Measurements from ENCODE around the gene ANTKMT. TPM values are rescaled to one million over a fixed set of nuclear protein-coding genes. Genes with fewer than 3 reads are reported as not detected.

Gene ANTKMT
- polyA plus RNA-seq, 1 donor from 2014 or later, result 73.4 TPM

DNA sequence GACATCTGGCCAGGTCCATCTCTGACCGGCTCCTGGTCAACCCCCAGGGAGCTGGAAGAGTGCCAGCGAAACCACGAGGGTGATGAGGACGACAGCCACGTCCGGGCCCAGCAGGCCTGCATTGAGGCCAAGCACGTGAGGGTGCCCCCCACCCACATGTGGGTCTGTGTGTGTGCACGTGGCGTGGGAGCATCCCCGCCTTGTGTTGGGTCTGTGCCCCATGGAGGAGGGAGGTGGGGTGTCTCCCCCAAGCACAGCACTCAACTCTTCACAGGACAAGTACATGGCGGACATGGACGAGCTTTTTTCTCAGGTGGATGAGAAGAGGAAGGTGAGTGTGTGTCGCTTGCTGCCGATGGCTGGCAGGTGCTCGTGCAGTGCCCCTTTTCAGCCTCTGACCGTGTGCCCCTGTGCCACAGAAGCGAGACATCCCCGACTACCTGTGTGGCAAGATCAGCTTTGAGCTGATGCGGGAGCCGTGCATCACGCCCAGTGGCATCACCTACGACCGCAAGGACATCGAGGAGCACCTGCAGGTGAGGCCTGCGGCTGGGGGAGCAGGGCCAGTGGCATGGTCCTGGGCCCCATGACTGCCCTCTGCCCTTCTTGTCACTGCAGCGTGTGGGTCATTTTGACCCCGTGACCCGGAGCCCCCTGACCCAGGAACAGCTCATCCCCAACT is 39.1 kb upstream of the ANTKMT start:
- peaks cover 20% of the 10 kb centered on the region for H3K79me2 ChIP-seq (replicated peaks; ENCODE audit: insufficient read depth, low read length)
- peak overlapping the region; percentile 70 for H3K4me3 ChIP-seq (ENCODE audit: low read length)
- no peaks in the 10 kb centered on the region for H3K27me3 ChIP-seq (ENCODE audit: insufficient read depth, low read depth, low read length)
- no peaks in the 10 kb centered on the region for H3K36me3 ChIP-seq (ENCODE audit: insufficient read depth, low read length)
- no peaks in the 10 kb centered on the region for H3K9me2 ChIP-seq (ENCODE audit: insufficient read depth, low read length)
- TF ChIP-seq SMC3 (conservative IDR thresholded peaks at IDR 0.05; ENCODE audit: poor library complexity), result no peak
- no peak for TF ChIP-seq EZH2 (IDR thresholded peaks at IDR 0.05; ENCODE audit: borderline replicate concordance, insufficient read depth, low read length, poor library complexity, severe bottlenecking)
- TF ChIP-seq TAF1 (IDR thresholded peaks at IDR 0.05; ENCODE audit: low read depth), result no peak
- TF ChIP-seq CTCF (IDR thresholded peaks at IDR 0.05; ENCODE audit: poor library complexity, severe bottlenecking), result no peak
- TF ChIP-seq REST (IDR thresholded peaks at IDR 0.05; ENCODE audit: borderline replicate concordance), result no peak
- H3K27ac ChIP-seq (ENCODE audit: low read length), result no peak overlapping the region
- H4K20me1 ChIP-seq (ENCODE audit: insufficient read depth), result peaks cover 6% of the 10 kb centered on the region
- H3K4me2 ChIP-seq (ENCODE audit: low read length), result no peak overlapping the region
- no peak overlapping the region for H2AFZ ChIP-seq (ENCODE audit: low read depth, low read length)
- no peaks in the 10 kb centered on the region for H3F3A ChIP-seq (ENCODE audit: insufficient read depth, low read length, poor library complexity, severe bottlenecking)
- H3K9me3 ChIP-seq (ENCODE audit: low read length), result no peaks in the 10 kb centered on the region
- H3K9ac ChIP-seq (ENCODE audit: low read length), result no peak overlapping the region

DNA sequence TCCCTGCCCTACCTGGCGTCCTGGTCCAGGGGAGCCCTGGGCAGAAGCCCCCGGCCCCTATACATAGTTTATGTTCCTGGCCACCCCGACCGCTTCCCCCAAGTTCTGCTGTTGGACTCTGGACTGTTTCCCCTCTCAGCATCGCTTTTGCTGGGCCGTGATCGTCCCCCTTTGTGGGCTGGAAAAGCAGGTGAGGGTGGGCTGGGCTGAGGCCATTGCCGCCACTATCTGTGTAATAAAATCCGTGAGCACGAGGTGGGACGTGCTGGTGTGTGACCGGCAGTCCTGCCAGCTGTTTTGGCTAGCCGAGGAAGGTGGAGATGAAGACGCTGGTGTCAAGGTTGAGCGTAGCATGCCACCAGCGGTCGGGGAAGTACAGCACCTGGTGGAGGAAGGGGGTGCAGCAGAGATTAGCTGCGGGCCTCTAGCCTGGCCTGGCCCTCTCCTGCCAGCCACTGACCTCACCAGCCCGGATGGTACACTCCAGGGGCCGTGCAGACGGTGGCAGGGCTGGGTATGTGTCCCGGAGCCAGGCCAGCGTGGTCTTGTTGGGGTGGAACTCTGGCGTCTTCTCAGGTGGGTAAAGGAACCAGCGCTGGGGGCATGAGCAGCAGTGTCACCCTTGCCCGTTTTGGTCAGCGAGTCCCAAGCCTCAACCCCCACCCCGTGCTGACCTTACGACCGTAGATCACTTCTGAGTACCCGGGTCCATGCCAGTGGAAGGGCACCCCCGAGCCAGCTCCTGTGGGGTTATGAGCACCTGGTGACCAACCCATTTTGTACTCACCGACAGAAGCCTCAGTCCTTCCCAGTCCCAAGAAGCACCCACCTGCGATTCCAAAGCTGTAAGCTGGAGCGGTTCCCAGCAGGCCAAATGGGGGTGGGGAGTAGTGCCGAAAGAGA is 38.2 kb upstream of the ANTKMT start:
- no peaks in the 10 kb centered on the region for H3K9me3 ChIP-seq (ENCODE audit: low read length)
- H3F3A ChIP-seq (ENCODE audit: insufficient read depth, low read length, poor library complexity, severe bottlenecking), result no peaks in the 10 kb centered on the region
- peaks cover 20% of the 10 kb centered on the region for H3K79me2 ChIP-seq (replicated peaks; ENCODE audit: insufficient read depth, low read length)
- no peak overlapping the region for H2AFZ ChIP-seq (ENCODE audit: low read depth, low read length)
- peaks cover 6% of the 10 kb centered on the region for H4K20me1 ChIP-seq (ENCODE audit: insufficient read depth)
- H3K27ac ChIP-seq (ENCODE audit: low read length), result no peak overlapping the region
- no peak overlapping the region for H3K4me2 ChIP-seq (ENCODE audit: low read length)
- H3K4me3 ChIP-seq (ENCODE audit: low read length), result peak overlapping the region; percentile 71
- no peaks in the 10 kb centered on the region for H3K36me3 ChIP-seq (ENCODE audit: insufficient read depth, low read length)
- H3K27me3 ChIP-seq (ENCODE audit: insufficient read depth, low read depth, low read length), result no peaks in the 10 kb centered on the region
- no peak overlapping the region for H3K9ac ChIP-seq (ENCODE audit: low read length)
- no peak for TF ChIP-seq CTCF (IDR thresholded peaks at IDR 0.05; ENCODE audit: poor library complexity, severe bottlenecking)
- no peak for TF ChIP-seq RAD21 (conservative IDR thresholded peaks at IDR 0.05)
- no peak for TF ChIP-seq TAF1 (IDR thresholded peaks at IDR 0.05; ENCODE audit: low read depth)
- TF ChIP-seq EP300 (conservative IDR thresholded peaks at IDR 0.05; ENCODE audit: poor library complexity, severe bottlenecking), result no peak
- no peak for TF ChIP-seq REST (IDR thresholded peaks at IDR 0.05; ENCODE audit: borderline replicate concordance)
- TF ChIP-seq POLR2AphosphoS5 (IDR thresholded peaks at IDR 0.05), result no peak
- no peak for TF ChIP-seq EZH2 (IDR thresholded peaks at IDR 0.05; ENCODE audit: borderline replicate concordance, insufficient read depth, low read length, poor library complexity, severe bottlenecking)
- no peak for TF ChIP-seq SMC3 (conservative IDR thresholded peaks at IDR 0.05; ENCODE audit: poor library complexity)
- TF ChIP-seq MXI1 (conservative IDR thresholded peaks at IDR 0.05; ENCODE audit: poor library complexity, severe bottlenecking), result no peak
- H3K9me2 ChIP-seq (ENCODE audit: insufficient read depth, low read length), result no peaks in the 10 kb centered on the region
